H9 (cell line): ENCODE results near the gene RASSF8. TPM values are rescaled to one million over a fixed set of nuclear protein-coding genes. Genes with fewer than 3 reads are reported as not detected.

Source experiments
- DNase-seq: peaks from one replicate; pipeline ENCODE4 v3.0.0-alpha.2; 2017
- H2AFZ ChIP-seq: one replicate; pipeline ENCODE4 v1.6.1; 2013; ENCODE audit warnings: mild to moderate bottlenecking, low read length, control low read depth, moderate library complexity
- H2AK5ac ChIP-seq: 2 replicates; pipeline ENCODE4 v1.6.1; 2013; ENCODE audit warnings: low read length, control low read depth, mixed read lengths; ENCODE audit not compliant: insufficient read length
- H2BK120ac ChIP-seq: one replicate; pipeline ENCODE4 v1.6.1; 2013; ENCODE audit warnings: low read depth, mild to moderate bottlenecking, low read length, control low read depth, inconsistent platforms; ENCODE audit not compliant: poor library complexity, severe bottlenecking
- H2BK12ac ChIP-seq: 2 replicates; pipeline ENCODE4 v1.6.1; 2013; ENCODE audit warnings: low read length, control low read depth, mixed read lengths, low read depth; ENCODE audit not compliant: insufficient read length
- H2BK15ac ChIP-seq: 2 replicates; pipeline ENCODE4 v1.6.1; 2013; ENCODE audit warnings: low read depth, low read length, control low read depth
- H2BK20ac ChIP-seq: one replicate; pipeline ENCODE4 v1.6.1; 2013; ENCODE audit warnings: low read depth, mild to moderate bottlenecking, low read length, control low read depth, inconsistent platforms; ENCODE audit not compliant: poor library complexity, severe bottlenecking
- H2BK5ac ChIP-seq: 2 replicates; pipeline ENCODE4 v1.6.1; 2013; ENCODE audit warnings: low read length, control low read depth, mixed read lengths; ENCODE audit not compliant: insufficient read length
- H3K14ac ChIP-seq: 2 replicates; pipeline ENCODE4 v1.6.1; 2013; ENCODE audit warnings: low read length, control low read depth; ENCODE audit not compliant: insufficient read depth
- H3K18ac ChIP-seq: 2 replicates; pipeline ENCODE4 v1.6.1; 2013; ENCODE audit warnings: low read depth, mild to moderate bottlenecking, mixed read lengths, low read length, control low read depth; ENCODE audit not compliant: insufficient read length
- H3K23ac ChIP-seq: 2 replicates; pipeline ENCODE4 v1.6.1; 2013; ENCODE audit warnings: low read length, control low read depth, mixed read lengths, low read depth; ENCODE audit not compliant: insufficient read length
- H3K23me2 ChIP-seq: 2 replicates; pipeline ENCODE4 v1.6.1; 2013; ENCODE audit warnings: low read depth, mild to moderate bottlenecking, mixed read lengths, low read length, control low read depth; ENCODE audit not compliant: insufficient read length, poor library complexity, severe bottlenecking
- H3K27ac ChIP-seq: 2 replicates; pipeline ENCODE4 v1.5.1; 2013; ENCODE audit warnings: low read length, control low read depth, mixed read lengths, low read depth; ENCODE audit not compliant: insufficient read length
- H3K27me3 ChIP-seq: 2 replicates; pipeline ENCODE4 v1.6.1; 2013; ENCODE audit warnings: low read length, control low read depth, inconsistent platforms; ENCODE audit not compliant: insufficient read depth
- H3K4ac ChIP-seq: 2 replicates; pipeline ENCODE4 v1.6.1; 2013; ENCODE audit warnings: low read depth, mild to moderate bottlenecking, control low read depth, inconsistent platforms, low read length, moderate library complexity
- H3K4me1 ChIP-seq: 2 replicates; pipeline ENCODE4 v1.6.1; 2013; ENCODE audit warnings: low read length, control low read depth, inconsistent platforms; ENCODE audit not compliant: insufficient read depth
- H3K4me2 ChIP-seq: 2 replicates; pipeline ENCODE4 v1.6.1; 2013; ENCODE audit warnings: low read length, control low read depth, mixed read lengths; ENCODE audit not compliant: insufficient read length, insufficient read depth
- H3K56ac ChIP-seq: 2 replicates; pipeline ENCODE4 v1.6.1; 2013; ENCODE audit warnings: low read depth, mild to moderate bottlenecking, mixed read lengths, low read length, control low read depth; ENCODE audit not compliant: insufficient read length
- H3K79me1 ChIP-seq: 2 replicates; pipeline ENCODE4 v1.6.1; 2013; ENCODE audit warnings: low read depth, mild to moderate bottlenecking, moderate library complexity, low read length, control low read depth, inconsistent platforms; ENCODE audit not compliant: insufficient read depth, poor library complexity, severe bottlenecking
- H3K79me2 ChIP-seq: 2 replicates; pipeline ENCODE4 v1.6.1; 2013; ENCODE audit warnings: low read length, control low read depth, inconsistent platforms; ENCODE audit not compliant: insufficient read depth
- H3K9ac ChIP-seq: 2 replicates; pipeline ENCODE4 v1.6.1; 2013; ENCODE audit warnings: low read length, control low read depth, mixed read lengths; ENCODE audit not compliant: insufficient read length; ENCODE audit errors: extremely low read depth
- H3K9me3 ChIP-seq: one replicate; pipeline ENCODE4 v1.6.1; 2013; ENCODE audit warnings: low read depth, low read length, inconsistent platforms; ENCODE audit not compliant: control insufficient read depth
- H3T11ph ChIP-seq: one replicate; pipeline ENCODE4 v1.6.1; 2013; ENCODE audit warnings: mild to moderate bottlenecking, low read length, control low read depth, inconsistent platforms
- H4K20me1 ChIP-seq: one replicate; pipeline ENCODE4 v1.6.1; 2013; ENCODE audit not compliant: control insufficient read depth, insufficient read length, insufficient read depth
- H4K5ac ChIP-seq: 2 replicates; pipeline ENCODE4 v1.6.1; 2013; ENCODE audit warnings: low read depth, mild to moderate bottlenecking, mixed read lengths, low read length, control low read depth; ENCODE audit not compliant: insufficient read length
- H4K8ac ChIP-seq: replicated peaks from 2 replicates; pipeline ENCODE4 v1.6.1; 2013; ENCODE audit warnings: low read length, control low read depth, mixed read lengths, low read depth; ENCODE audit not compliant: insufficient read length
- H4K91ac ChIP-seq: 2 replicates; pipeline ENCODE4 v1.6.1; 2013; ENCODE audit warnings: low read depth, mild to moderate bottlenecking, moderate library complexity, mixed read lengths, low read length, control low read depth; ENCODE audit not compliant: insufficient read length
- H3K27ac Mint-ChIP-seq, 3 experiments: 2 replicates in 2 of 3; 3 replicates in 1 of 3; pipeline ENCODE4 v1.8.0; 2020 to 2021; ENCODE audit warnings: mixed read lengths in 3 of 3, mild to moderate bottlenecking in 1 of 3, moderate library complexity in 1 of 3
- H3K27me3 Mint-ChIP-seq: 2 replicates; pipeline ENCODE4 v1.8.0; 2021; ENCODE audit warnings: low read depth, mild to moderate bottlenecking, moderate library complexity, mixed read lengths
- H3K36me3 Mint-ChIP-seq, 3 experiments: 2 replicates in 2 of 3; 3 replicates in 1 of 3; pipeline ENCODE4 v1.8.0; 2020 to 2021; ENCODE audit warnings: low read depth in 3 of 3, mixed read lengths in 3 of 3; ENCODE audit not compliant: insufficient read depth in 1 of 3
- H3K4me1 Mint-ChIP-seq, 2 experiments: 2 replicates each; pipeline ENCODE4 v1.8.0; 2020; ENCODE audit warnings: mixed read lengths in 2 of 2
- H3K4me3 Mint-ChIP-seq, 2 experiments: 2 replicates in 1 of 2; 3 replicates in 1 of 2; pipeline ENCODE4 v1.8.0; 2020 to 2021; ENCODE audit warnings: mild to moderate bottlenecking in 2 of 2, mixed read lengths in 2 of 2, moderate library complexity in 1 of 2
- H3K9me3 Mint-ChIP-seq, 2 experiments: 2 replicates in 1 of 2; 3 replicates in 1 of 2; pipeline ENCODE4 v1.8.0; 2020; ENCODE audit warnings: mild to moderate bottlenecking in 2 of 2, mixed read lengths in 2 of 2, moderate library complexity in 1 of 2
- CTCF ChIP-seq: fragments of 200-600 bp; sonication (generic); conservative IDR thresholded peaks from 3 replicates; pipeline ENCODE4 v1.8.0; 2021; ENCODE audit warnings: antibody characterized with exemption, mild to moderate bottlenecking
- WGBS: extraction: QIAGEN DNeasy Blood & Tissue Kit; methylation state at CpG from one replicate; pipeline ENCODE4 v1.1.7; 2013; ENCODE audit warnings: missing lambda C conversion rate, low lambda C conversion rate, mixed read lengths; ENCODE audit not compliant: insufficient read length; ENCODE audit errors: extremely low coverage; 5-methylcytosine and 5-hydroxymethylcytosine counted together
- total RNA-seq: library from RNA; stranded (reverse); gene quantifications from 2 replicates; pipeline ENCODE4 v1.2.1, GENCODE V29; 2021

RASSF8 gene
- total RNA-seq, 1 experiment from 2014 or later = 38.8 TPM

GRCh38 chr12:26036877-26037276, 78.4 kb downstream of the RASSF8 start:
- H3K4me2 ChIP-seq = no peak overlapping the region
- Mint-ChIP-seq H3K27ac (no peak overlapping the region), H3K27me3 (no peaks in the 10 kb centered on the region), H3K4me1 (peaks cover 19 to 20% of the 10 kb centered on the region in 2 experiments), H3K36me3 (no peaks in the 10 kb centered on the region), H3K9me3 (no peaks in the 10 kb centered on the region), H3K4me3 (no peak overlapping the region)
- H3K23ac ChIP-seq = no peak overlapping the region
- no peak overlapping the region for H3K56ac ChIP-seq
- H3K27ac ChIP-seq = no peak overlapping the region
- H4K20me1 ChIP-seq = no peaks in the 10 kb centered on the region
- H4K8ac ChIP-seq = no peak overlapping the region
- H2AK5ac ChIP-seq = no peak overlapping the region
- no peak overlapping the region for H2BK5ac ChIP-seq
- H3K9me3 ChIP-seq = no peaks in the 10 kb centered on the region
- no peak overlapping the region for H4K5ac ChIP-seq
- H2BK15ac ChIP-seq = no peak overlapping the region
- TF ChIP-seq CTCF = no peak
- H4K91ac ChIP-seq = no peak overlapping the region
- no peak overlapping the region for H2AFZ ChIP-seq
- no CpG with 5 or more reads among the region's 4 CpGs for WGBS
- DNase-seq = no peak
- no peaks in the 10 kb centered on the region for H3K23me2 ChIP-seq
- H3K79me1 ChIP-seq = no peaks in the 10 kb centered on the region
- no peak overlapping the region for H3K14ac ChIP-seq
- H3K79me2 ChIP-seq = no peaks in the 10 kb centered on the region
- H3K4ac ChIP-seq = no peak overlapping the region
- H2BK12ac ChIP-seq = no peak overlapping the region
- H3K27me3 ChIP-seq = no peaks in the 10 kb centered on the region
- no peak overlapping the region for H3K9ac ChIP-seq
- H2BK120ac ChIP-seq = no peak overlapping the region
- no peak overlapping the region for H3K18ac ChIP-seq
- no peak overlapping the region for H3T11ph ChIP-seq
- no peak overlapping the region for H2BK20ac ChIP-seq
- H3K4me1 ChIP-seq = peaks cover 2% of the 10 kb centered on the region; the same call in 1 of the 2 replicates
